Activated CD4-positive, alpha-beta T cell treated with anti-CD3 and anti-CD28 coated beads, Interleukin-2, amount 50 U/mL, for 4 hours (primary cell): ENCODE data around the gene SRMS.
"Not testable (repeated sequence)": the region's sequence is repeated elsewhere in the genome, so short reads cannot be mapped to it uniquely, and the experiment has no call there.

Experiments used
- DNase-seq, 2 experiments: peaks; one replicate each; pipeline ENCODE4 v3.0.0-alpha.2; 2020

Gene SRMS

DNA sequence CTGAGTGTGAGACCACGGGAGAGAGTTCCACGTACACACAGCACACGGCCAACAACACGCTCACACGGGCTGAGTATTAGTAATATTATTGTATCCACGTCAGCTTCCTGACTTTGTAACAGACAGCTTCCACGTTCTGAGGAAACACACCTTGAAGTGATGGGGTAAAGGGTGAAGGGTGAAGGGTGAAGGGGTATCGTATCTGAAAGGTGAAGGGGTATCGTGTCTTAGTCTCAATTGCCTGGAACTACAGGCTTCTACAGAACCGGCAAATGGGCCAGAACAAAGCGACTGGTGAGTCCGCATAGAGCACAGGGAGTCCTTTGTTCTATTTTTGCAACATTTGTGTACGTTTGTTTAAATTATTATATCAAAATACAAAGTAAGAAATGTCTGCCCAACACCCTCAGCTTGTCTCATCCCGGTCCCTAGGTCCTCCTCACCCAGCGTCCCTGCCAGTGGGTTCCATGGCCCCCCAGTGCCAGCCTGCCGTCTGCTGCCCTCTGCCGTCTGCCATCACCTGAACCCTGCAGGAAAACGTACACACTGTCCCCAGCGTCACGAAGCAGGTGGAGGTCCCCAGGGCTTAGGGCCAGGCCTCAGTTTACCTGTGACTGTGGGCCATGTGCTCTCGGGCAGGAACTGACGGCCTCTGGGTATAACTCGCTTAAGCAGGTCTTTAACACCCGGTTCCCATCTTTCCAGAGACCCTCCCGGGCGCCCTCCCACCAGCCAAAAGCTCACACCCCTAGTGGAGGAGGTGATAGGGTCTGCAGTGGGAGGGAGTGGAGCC is 30.9 kb upstream of the SRMS start:
- DNase-seq: no peak

DNA sequence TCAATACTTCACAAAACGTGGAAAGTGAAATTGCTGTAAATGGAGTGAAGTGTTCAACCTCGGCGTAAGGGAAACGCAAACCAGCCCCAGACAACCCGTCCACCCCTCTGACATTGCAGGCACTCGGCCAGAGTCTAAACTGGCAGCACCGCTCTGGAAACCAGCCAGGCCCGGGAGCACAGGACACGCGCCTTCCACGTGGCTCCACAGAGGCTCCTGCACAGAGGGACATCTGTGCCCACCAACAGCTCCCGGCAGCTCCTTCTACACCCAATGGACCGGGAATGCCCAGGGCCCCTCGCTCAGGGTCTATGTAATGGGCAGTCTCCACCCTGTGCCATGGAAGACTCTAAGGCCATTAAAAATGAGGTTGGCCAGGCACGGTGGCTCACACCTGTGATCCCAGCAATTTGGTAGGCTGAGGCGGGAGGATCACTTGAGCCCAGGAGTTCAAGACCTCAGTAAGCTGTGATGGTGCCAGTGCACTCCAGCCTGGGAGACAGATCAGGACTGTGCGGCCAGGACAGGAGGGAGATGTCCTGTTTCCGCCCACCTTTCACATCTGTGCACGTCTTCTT is 29.9 kb upstream of the SRMS start:
- DNase-seq: no peak

DNA sequence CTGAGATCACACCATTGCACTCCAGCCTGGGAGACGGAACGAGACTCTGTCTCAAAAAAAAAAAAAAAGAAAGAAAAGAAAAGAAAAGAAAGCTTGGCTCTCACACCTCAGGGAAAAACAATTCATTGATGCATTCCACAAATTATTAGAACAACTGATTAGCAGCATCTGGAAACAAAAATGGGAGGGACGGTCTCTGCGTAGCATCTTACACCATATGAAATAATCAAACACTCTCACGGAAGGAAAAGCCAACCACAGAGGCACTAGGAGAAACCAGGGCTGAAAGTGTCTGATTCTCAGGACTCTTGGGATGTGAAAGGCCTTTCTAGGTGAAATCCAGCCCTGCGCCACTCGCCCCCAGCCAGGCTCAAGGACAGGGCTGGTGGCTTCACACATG is 28.8 kb upstream of the SRMS start:
- DNase-seq: no peak

DNA sequence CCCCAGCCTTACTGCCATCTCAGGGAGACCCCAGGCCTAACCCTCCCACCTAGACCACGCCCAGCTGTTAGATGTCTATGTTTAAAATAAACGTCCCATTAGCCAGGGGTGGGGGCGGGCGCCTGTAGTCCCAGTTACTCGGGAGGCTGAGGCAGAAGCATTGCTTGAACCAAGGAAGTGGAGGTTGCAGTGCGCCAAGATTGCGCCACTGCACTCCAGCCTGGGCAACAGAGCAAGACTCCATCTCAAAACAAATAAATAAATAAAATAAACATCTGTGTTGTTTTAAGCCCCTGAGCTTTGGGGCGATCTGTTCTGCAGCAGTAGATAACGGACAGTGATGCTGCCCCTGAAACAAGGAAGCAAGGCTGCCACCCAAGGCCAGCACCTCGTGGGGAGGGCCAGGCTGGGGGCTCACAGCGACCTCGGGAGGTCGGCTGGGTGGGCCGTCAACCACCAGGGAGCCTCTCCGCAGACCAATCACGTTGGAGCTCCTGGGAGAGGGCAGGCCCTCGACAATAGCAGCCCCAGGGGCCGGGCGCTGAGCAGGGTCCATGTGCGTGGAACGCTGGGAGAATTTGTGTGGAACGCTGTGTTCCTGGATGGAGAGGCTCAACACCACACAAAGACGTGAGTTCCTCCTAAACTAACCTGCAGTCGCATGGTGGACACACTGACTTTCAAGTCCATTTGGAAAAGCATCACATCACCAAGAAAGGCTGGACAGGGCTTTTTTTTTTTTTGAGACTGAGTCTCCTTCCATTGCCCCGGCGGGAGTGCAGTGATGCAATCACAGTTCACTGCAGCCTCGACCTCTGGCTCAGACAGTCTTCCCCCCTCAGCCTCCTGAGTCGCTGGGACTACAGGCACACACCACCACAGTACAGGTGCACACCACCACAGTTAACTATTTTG is 27.5 kb upstream of the SRMS start:
- no peak for DNase-seq

DNA sequence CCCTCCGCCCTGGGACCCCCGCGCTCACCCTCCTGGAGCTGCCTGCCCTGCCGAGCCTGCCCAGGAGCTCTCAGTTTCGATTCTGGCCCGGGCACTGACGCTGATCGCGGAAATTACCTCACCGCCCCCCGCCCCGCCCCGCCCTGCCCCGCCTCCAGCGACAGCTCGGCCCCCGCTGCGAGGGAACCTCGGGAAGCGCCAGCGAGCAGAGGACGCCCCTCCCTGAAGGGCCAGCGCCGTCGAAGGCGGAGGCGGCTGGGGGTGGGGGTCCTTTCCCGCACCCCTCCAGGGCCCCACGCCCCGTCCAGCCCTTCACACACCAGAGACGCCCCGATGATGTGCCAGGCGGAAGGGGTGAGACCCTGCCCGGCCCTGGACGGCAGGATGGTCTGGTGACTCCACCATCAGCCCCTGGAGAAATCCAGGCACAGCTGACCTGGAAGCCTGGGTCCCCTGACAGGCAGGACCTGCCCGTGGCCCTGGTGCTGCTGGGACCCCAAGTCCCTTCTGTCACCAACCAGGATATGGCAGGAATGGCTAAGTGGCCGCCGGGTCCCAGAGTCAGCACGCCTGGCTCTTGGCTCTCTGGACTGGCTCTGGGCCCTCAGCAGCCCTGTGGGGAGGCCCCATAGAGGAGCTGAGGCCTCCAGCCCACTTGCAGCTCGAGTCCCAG is 26.7 kb upstream of the SRMS start, which contains the start of gene HELZ2:
Gene HELZ2 (minus strand): TSS at position 84 of the 673 bp plus-strand sequence. CDS start 1,854 bp downstream, outside the sequence.
- peak; percentile 71 to 72 for DNase-seq

DNA sequence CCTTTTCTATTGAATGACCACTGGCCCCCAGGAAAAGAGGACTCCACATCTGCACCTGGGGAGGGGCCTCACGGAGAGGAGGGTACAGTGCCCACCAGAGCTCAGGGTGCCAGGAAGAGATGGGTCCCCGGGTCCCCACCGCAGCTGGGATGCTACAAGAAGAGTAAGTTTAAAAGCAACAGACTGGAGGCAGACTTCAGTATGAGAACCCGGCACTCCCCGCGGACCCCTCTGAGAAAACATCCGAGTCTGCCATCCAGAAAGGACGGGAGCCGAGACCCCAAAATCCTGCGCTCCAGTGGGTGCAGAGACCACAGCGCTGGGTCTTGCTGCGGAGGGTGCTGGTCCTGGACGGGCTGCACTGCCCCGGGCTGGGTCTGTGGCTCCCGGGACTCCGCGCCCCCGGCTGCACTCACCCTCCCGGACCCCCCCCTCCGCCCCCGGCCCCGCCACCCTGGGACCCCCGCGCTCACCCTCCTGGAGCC is 26.1 kb upstream of the SRMS start:
- DNase-seq: no peak

DNA sequence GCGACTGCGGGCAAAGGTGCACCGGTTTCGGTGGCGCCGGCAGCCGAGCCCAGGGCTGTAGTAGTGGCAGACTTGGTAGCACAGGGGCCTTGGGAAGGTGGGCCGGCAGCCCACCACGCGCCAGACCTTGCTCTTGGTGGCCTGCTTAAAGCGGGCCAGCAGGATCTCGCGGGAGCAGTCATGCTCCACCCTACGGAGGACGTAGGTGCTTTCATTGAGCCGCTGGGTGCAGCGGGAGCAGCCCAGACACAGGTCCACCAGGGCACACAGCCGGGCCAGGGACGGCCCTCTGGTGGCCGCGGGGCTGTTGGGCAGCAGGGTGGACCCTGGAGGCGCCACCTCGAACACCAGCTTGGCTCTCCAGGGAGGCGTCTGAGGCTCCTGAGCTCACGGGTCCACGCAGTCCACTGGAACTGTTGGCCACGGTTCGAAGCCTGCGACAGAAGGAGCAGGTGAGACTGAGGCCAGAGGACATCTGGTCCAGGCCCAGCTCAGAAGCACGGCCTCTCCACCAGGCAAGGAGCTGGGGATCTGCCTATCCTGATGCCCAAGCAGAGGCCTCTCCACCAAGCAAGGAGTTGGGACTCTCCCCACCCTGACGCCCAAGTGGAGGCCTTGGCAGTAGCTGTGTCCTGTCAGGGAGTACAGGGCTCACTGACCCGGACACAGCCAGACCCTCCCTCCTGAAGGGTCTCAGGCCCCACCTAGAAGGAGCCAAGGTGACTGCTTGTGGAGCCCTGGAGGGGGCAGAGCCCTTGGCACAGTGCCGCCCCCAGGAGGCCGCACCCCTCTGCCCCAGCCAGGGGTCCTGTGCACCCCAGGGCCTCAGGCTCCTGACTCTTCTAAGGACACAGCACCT is 25.5 kb upstream of the SRMS start:
- DNase-seq: no peak

DNA sequence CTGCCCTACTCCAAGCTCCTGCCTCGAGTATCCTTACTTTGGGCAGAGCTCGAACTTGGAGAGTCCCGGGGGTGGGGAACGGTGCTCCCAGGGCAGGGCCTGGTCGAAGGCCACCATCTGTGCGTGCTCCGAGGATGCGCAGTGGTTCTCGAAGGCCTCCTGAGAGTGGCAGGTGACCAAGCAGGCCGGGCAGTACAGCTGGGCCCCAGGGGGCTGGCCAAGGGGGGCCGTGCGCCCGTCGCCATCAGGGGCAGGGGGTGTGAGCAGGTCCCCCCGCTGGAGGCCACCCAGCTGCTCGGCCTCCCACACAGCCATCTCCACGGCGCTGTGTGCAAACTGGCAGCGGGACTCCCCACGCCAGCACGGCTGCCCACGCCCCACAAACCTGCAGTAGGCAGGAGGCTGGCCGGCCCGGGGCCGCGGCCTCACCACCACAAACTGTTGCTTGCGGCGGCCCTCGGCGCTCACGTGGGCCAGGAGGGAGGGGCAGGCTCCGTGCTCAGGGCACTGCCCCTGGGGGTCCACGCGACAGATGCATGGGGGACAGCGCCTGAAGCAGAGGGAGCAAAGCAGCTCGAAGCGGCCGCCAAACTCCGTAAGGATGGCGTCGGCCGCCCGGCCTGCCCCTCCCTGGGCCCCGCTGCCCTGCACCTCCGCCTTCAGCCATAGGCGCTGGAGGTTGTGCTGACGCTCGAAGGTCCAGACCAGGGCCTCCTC is 24.7 kb upstream of the SRMS start:
- no peak for DNase-seq

DNA sequence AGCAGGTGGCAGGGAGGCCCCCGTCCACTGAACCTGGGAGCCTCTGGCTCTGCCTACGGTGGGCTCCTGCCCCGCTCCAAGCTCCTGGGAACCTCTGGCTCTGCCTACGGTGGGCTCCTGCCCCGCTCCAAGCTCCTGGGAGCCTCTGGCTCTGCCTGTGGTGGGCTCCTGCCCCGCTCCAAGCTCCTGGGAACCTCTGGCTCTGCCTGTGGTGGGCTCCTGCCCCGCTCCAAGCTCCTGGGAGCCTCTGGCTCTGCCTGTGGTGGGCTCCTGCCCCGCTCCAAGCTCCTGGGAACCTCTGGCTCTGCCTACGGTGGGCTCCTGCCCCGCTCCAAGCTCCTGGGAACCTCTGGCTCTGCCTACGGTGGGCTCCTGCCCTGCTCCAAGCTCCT is 23.5 kb upstream of the SRMS start:
- DNase-seq: not testable (repeated sequence)

DNA sequence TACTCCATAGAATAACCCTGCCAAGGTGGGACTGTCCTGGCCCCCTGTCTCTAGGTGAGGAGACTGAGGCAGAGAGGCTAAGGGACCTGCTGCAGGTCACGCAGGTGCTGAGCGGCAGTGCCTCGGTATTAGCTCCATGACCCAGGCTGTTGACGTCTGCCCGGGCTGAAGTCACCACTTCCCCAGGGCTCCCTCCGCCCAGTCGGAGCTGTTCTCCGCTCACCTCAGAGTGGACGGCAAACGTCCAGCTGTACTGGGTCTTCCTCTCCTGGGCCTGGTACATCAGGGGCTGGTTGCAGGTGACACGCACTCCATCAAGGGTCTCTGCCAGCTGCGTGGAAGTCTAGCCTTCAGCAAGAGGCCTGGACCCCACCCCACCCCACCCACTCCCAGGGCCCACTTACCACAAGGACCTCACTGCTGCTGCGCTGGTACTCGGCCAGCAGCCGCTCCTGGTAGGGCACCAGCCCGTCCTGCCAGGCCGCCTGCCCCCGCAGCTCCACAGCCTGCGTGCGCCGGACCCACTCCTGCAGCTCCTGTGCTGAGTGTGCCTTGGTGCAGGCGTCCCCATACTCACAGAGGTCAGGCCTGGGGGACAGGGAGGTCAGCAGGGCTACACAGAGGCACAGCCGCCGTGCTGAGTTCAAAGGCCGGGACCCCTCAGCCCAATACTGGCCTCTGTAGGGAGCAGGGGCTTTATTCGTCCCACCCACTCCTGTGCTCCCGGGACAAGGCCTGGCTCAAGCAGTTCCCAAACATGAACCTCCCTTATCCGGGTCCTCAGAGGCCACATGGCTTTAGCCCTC is 22.9 kb upstream of the SRMS start:
- DNase-seq: no peak

DNA sequence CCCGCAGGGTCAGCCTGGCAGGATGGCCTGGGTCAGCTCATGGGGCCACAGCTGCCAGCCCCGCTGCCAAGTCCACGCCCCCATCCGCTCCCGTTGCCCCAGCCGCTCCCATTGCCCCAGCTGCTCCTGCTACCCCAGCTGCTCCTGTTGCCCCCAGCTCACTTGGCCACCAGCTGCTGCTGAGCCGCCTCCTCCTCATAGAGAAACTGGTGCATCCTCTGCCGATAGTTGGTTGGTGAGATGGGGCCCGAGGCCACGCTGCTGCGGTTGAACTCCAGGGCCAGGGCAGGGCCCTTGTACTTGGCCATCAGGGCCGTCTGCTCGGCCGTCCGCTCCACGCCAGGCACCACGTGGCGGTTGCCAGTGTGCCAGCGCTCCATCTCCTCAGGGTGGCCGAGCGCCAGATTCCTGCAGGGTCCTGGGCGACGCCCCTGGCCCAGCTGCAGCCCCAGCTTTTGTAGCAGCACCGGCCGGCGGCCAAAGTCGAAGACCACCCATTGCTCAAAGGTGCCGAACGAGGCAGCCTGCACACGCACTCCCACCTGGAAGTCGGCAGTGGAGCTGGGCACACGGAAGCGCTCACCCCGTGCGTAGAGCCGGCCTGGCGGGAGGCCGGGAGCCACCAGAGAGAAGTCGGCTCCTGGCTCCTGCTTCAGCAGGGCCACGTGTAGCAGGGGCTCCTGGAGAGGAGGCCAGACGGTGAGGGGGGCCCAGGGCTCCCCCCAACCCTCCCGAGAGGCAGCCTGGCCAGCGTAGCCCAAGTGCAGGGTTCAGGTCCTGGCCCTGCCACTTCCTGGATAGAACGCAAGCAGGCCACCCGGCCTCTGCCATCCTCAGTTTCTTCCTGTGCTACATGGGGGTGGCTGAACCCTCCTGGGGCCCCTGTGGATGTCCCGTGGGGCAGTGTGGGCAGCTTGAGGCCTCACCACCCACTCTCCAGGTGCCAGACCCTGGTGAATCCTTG is 21.7 kb upstream of the SRMS start:
- no peak for DNase-seq

DNA sequence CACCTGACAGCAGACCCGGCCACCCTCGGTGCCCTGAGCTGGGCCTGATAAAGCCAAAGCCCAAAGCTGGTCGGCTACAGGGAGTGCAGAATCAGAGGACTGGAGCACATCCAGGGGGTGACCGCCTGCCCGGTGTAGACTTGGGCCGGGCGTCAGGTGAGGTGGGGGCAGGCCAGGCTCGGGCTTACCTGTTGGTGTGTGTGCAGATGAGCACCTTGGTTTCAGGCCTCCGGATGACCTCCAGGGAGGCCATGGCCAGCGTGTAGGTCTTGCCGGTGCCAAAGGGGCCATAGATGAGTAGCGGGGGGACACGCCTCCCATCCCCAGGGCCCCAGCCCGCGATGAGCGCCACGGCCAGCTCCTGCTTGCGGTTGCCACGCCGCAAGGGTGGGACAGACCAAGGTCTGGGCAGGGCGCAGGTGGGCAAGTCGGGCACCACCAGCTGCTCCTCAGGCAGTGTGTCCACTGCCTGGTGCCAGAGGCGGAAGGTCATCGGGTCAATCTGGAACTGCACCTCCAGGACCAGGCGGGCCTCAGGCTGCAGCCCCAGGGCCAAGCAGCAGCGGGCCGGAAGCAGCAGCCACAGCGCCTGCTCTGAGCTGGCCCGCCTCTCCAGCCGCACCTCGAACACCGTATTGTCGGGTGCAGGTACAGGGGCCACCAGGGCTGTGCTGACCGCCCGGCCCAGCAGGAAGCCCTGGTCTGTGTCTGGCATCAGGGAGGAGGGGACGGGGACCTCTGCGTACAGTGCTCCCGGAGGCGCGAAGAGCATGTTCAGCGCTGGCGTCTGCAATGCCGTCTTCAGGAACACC is 20.8 kb upstream of the SRMS start:
- DNase-seq: no peak

DNA sequence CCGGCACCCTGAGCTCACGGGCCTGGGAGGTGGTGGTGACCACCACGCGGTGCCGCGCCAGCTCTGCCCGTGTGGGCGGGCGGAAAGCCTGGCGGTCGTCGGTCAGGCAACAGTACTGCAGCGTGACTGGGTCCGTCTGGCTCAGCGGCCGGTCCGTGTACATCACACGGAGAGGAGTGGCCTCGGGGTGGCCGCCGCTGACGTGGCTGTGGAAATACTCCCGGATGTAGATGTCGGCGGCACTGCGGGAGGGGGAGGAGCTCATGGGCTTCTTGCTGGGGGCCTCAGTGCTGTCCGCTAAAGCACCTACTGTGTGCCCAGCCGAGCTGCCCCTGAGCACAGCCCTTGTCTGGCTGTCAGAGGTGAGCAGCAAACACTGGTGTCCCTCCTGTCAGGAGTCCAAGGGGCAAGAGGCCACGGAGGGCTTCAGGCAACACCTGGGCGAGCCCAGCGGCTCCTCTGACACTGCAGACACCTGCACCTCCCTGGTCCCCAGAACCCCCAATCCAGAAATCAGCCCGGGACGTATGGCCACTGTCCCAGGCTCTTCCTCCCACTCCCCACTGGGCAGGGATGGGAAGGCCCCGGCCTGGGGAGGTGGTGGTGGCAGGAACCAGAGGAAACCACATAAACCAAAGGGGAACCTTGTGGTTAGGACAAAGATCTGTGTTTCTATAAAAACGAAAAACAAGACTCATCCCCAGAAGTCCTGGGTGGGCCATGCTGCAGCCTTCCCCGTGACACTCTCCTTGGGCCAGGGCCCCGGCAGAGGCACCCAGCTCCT is 20.0 kb upstream of the SRMS start:
- peak in 1 of 2 experiments; percentile 37 for DNase-seq

DNA sequence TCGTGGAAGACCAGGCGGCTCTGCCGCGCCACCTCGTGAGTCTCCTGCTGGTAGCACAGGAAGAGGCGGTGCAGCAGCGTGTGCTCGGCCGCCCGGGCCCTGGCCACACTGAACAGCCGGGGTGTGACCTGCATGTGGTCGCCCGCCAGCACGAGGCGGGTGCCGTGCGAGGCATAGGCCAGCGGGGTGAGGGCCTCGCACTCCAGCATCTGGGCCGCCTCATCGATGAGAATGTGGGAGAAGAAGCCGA is 19.5 kb upstream of the SRMS start:
- no peak for DNase-seq

DNA sequence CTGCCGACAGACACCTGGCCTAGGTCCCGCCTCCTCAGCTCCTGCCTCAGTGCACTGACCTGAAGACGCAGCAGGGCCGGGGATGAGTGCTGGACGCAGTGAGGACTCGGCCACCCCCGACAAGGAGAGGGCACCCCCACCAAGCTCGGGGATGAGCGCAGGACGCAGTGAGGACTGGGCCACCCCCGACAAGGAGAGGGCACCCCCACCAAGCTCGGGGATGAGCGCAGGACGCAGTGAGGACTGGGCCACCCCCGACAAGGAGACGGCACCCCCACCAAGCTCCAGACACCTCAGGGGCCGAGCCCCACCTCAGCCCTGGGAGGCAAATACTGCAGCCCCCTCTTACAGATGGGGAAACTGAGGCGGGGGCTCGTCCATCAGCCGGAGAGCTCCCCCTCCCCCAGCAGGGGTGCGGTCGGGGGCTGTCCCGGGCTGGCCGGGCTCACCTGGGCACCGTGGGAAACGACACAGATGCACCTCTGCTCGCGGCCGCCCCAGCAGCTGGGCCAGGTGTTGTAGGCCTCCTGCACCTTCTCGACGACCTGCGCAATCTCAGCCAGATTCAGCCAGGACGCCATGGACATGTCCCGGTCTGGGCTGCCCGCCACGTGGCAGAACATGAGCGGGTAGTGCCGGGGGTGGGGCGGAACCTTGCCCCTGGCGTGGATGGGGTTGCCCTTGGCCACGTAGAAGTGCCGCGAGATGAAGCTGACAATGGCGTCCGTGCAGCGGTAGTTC is 19.0 kb upstream of the SRMS start:
- no peak for DNase-seq

DNA sequence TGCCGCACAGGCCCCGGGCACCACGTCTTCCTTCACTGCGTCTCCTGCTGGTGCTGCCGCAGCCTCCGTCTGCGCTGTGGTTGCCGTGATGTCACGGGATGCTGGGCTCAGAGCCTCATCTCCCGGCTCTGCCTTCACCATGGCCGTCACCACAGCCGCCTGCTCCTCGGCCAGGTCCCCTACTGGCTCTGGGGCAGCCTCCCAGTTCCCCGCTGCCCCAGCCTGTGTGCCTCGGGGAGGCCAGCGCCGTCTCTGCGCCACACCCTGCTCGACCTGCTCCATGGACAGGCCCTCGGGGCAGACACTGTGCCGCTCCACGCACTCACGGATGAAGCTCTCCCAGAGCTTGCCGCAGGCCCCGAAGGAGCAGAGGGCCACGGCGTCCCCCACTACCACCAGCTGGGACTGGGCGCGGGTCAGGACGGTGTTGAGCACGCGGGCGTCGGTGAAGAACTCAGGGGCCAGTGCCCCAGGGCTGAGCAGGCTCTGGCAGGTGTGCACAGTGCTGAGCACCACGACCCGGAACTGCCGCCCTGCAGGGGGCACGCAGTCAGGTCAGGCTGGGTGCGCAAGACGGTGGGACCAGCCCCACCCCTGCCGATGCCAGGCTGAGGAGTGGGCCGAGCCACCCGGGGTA is 18.3 kb upstream of the SRMS start:
- no peak for DNase-seq
